ENCODE measurements around the gene ZNF8.
"Not testable (repeated sequence)": the region's sequence is repeated elsewhere in the genome, so short reads cannot be mapped to it uniquely, and the experiment has no call there.

The ZNF8 gene

GRCh38 chr19:58305932-58306323 is 27.2 kb downstream of the ZNF8 start:
- peak overlapping the region; percentile 65 for H3K4me3 ChIP-seq (ENCODE audit: low read depth, low read length)
- no peak for TF ChIP-seq CTCF (IDR thresholded peaks at IDR 0.05; ENCODE audit: low read depth, low read length, missing control alignments)
- DNase-seq (ENCODE audit: low read depth): no peak

DNA sequence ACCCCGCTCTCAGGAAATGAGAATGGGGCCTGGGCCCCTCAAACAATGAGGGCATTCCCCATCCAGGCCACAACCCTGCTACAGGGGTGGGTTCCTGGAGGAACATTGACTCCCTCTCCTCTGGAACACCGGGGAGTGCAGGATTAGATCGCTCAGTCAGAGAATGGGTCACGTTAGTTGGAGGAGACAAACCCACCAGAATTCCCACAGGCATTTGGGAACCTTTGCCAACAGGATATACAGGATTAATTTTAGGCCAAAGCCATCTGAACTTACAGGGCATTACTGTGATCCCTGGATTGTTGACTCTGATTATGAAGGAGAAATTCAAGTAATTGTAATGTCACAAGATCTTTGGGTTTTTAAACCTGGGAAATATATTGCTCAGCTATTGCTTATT is 29.0 kb downstream of the ZNF8 start:
- DNase-seq (ENCODE audit: low read depth): no peak
- H3K4me3 ChIP-seq (ENCODE audit: low read depth, low read length): no peak overlapping the region
- TF ChIP-seq CTCF (IDR thresholded peaks at IDR 0.05; ENCODE audit: low read depth, low read length, missing control alignments): no peak

- DNase-seq (ENCODE audit: low read depth); H3K4me3 ChIP-seq (ENCODE audit: low read depth, low read length): not testable (repeated sequence)
These were observed 31.9 kb downstream of the ZNF8 start for GRCh38 chr19:58310685-58311084.

DNA sequence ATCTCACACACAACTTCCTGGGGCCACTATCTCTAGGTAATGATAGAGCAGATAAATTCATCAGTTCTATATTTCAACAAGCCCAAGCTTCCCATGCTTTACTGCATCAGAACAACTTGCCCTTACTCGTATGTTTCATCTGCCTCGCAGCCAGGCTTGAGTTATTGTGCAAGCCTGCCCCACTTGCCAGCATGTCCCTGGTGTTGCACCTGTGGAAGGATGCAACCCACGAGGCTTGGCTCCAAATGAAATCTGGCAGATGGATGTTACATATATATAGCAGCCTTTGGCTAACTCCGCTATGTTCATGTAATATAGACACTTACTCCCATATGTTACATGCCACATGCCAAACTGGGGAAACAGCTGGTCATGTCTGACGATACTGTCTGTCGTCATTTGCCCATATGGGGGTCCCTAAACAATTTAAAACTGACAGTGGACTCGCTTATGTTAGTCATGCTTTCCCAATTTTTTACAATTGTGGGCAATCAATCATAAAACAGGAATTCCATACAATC is 32.6 kb downstream of the ZNF8 start:
- TF ChIP-seq CTCF (IDR thresholded peaks at IDR 0.05; ENCODE audit: low read depth, low read length, missing control alignments): no peak
- no peak for DNase-seq (ENCODE audit: low read depth)
- no peak overlapping the region for H3K4me3 ChIP-seq (ENCODE audit: low read depth, low read length)

DNA sequence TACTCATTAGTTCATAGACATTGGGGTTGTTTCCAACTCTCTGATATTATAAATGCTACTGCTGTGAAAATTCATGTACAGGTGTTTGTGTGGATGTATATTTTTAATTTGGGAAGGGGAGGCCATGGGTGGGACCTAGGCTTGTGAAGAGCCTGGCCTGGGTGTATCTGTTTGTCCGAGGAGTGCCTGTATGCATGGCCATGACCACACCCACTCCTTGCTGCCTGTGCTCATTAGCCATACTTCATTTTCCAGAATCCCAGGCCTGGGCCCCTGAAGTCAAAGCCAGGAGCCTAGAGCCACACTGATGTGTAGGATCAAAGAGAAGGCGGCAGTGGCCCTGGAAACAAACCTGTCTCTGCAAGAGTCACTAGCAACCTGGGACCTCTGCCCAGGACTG is 36.8 kb downstream of the ZNF8 start:
- no peak overlapping the region for H3K4me3 ChIP-seq (ENCODE audit: low read depth, low read length)
- no peak for DNase-seq (ENCODE audit: low read depth)
- no peak for TF ChIP-seq CTCF (IDR thresholded peaks at IDR 0.05; ENCODE audit: low read depth, low read length, missing control alignments)

GRCh38 chr19:58317476-58318072 is 38.8 kb downstream of the ZNF8 start:
- no peak for DNase-seq (ENCODE audit: low read depth)
- no peak for TF ChIP-seq CTCF (IDR thresholded peaks at IDR 0.05; ENCODE audit: low read depth, low read length, missing control alignments)
- no peak overlapping the region for H3K4me3 ChIP-seq (ENCODE audit: low read depth, low read length)

DNA sequence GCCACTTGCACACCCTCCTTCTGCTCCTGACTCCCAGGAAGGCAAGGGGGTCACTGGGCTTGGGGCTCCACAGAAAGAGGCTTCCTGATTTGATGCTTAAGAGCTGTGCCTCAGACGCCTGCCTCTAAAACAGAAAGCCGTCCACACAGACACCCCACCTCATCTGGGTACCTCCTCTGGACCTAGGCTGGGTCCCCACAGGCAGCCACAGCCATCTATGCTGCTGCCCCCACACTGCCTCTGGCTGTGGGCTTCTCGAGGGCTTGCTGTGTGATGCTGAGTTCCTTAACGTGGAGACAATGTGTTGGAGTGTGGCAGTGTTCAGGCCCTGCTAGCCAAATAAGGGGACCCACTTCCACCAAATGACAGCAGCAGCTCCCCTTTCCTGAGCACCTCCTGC is 39.5 kb downstream of the ZNF8 start:
- no peak for DNase-seq (ENCODE audit: low read depth)
- TF ChIP-seq CTCF (IDR thresholded peaks at IDR 0.05; ENCODE audit: low read depth, low read length, missing control alignments): no peak
- no peak overlapping the region for H3K4me3 ChIP-seq (ENCODE audit: low read depth, low read length)
